Measurements from ENCODE around the gene BRI3. TPM values are rescaled to one million over a fixed set of nuclear protein-coding genes. Genes with fewer than 3 reads are reported as not detected.

BRI3 gene
- polyA plus RNA-seq, 1 donor (not counting 4 experiments of a cell fraction or from before 2014, with no cell fraction given): 121 TPM

- dilution Hi-C loops (cut with MboI; ENCODE audit: extremely low pct_ligation_motif_present, low sequenced_read_pairs): no loop called here
- Histone ChIP-seq H3K27ac (ENCODE audit: control insufficient read depth, insufficient read depth, low read length) (no peak overlapping the region), H3K36me3 (ENCODE audit: control insufficient read depth in 2 of 2, extremely low read depth in 1 of 2, insufficient read depth in 2 of 2, low read length in 2 of 2) (peaks cover 38 to 52% of the 10 kb centered on the region in 2 experiments), H3K27me3 (ENCODE audit: control insufficient read depth, extremely low read depth, insufficient read depth, low read length) (no peaks in the 10 kb centered on the region), H3K4me2 (ENCODE audit: control insufficient read depth, extremely low read depth, insufficient read depth, low read depth, low read length) (no peak overlapping the region), H3K79me2 (ENCODE audit: control insufficient read depth, insufficient read depth, low read length) (peaks cover 2% of the 10 kb centered on the region), H3K9me1 (ENCODE audit: control insufficient read depth, extremely low read depth, insufficient read depth, low read length) (no peaks in the 10 kb centered on the region), H4K20me1 (ENCODE audit: control insufficient read depth, extremely low read depth, insufficient read depth, low read length) (no peaks in the 10 kb centered on the region), H3K9ac (ENCODE audit: control insufficient read depth, extremely low read depth, insufficient read depth, low read length) (no peak overlapping the region), H2AFZ (ENCODE audit: control insufficient read depth, low read length) (no peak overlapping the region), H3K4me1 (ENCODE audit: control insufficient read depth, extremely low read depth, insufficient read depth, low read length) (no peaks in the 10 kb centered on the region), H3K4me3 (ENCODE audit: control insufficient read depth in 2 of 3, extremely low read depth in 1 of 3, insufficient read depth in 2 of 3, low read depth in 1 of 3, low read length in 3 of 3) (no peak overlapping the region), H3K9me3 (ENCODE audit: control insufficient read depth, low read depth, low read length) (no peaks in the 10 kb centered on the region)
- TF ChIP-seq CTCF (optimal IDR thresholded peaks at IDR 0.05 in 1 of 3, IDR thresholded peaks at IDR 0.05 in 1 of 3, conservative IDR thresholded peaks at IDR 0.05 in 1 of 3; ENCODE audit: extremely low read depth in 1 of 3, insufficient read depth in 2 of 3, low read length in 3 of 3) (no peak), EZH2 (IDR thresholded peaks at IDR 0.05; ENCODE audit: low read length) (no peak)
- DNase-seq (ENCODE audit: low read depth, low spot score) (no peak), FAIRE-seq (no peak)
These were observed 24.6 kb downstream of the BRI3 start for GRCh38 chr7:98305951-98306535.

GRCh38 chr7:98307971-98308466 is 26.5 kb downstream of the BRI3 start:
- H3K36me3 ChIP-seq (ENCODE audit: control insufficient read depth in 2 of 2, extremely low read depth in 1 of 2, insufficient read depth in 2 of 2, low read length in 2 of 2): peaks cover 38 to 42% of the 10 kb centered on the region in 2 experiments
- H3K9me1 ChIP-seq (ENCODE audit: control insufficient read depth, extremely low read depth, insufficient read depth, low read length): no peaks in the 10 kb centered on the region
- H3K27me3 ChIP-seq (ENCODE audit: control insufficient read depth, extremely low read depth, insufficient read depth, low read length): no peaks in the 10 kb centered on the region
- TF ChIP-seq CTCF (optimal IDR thresholded peaks at IDR 0.05 in 1 of 3, IDR thresholded peaks at IDR 0.05 in 1 of 3, conservative IDR thresholded peaks at IDR 0.05 in 1 of 3; ENCODE audit: extremely low read depth in 1 of 3, insufficient read depth in 2 of 3, low read length in 3 of 3): no peak
- no peak for TF ChIP-seq EZH2 (IDR thresholded peaks at IDR 0.05; ENCODE audit: low read length)
- H3K9me3 ChIP-seq (ENCODE audit: control insufficient read depth, low read depth, low read length): no peaks in the 10 kb centered on the region
- DNase-seq (ENCODE audit: low read depth, low spot score) (no peak), FAIRE-seq (no peak)
- H4K20me1 ChIP-seq (ENCODE audit: control insufficient read depth, extremely low read depth, insufficient read depth, low read length): no peaks in the 10 kb centered on the region
- no peak overlapping the region for H3K9ac ChIP-seq (ENCODE audit: control insufficient read depth, extremely low read depth, insufficient read depth, low read length)
- dilution Hi-C loops (cut with MboI; ENCODE audit: extremely low pct_ligation_motif_present, low sequenced_read_pairs): no loop called here
- H3K79me2 ChIP-seq (ENCODE audit: control insufficient read depth, insufficient read depth, low read length): peaks cover 2% of the 10 kb centered on the region
- H3K4me3 ChIP-seq (ENCODE audit: control insufficient read depth in 2 of 3, extremely low read depth in 1 of 3, insufficient read depth in 2 of 3, low read depth in 1 of 3, low read length in 3 of 3): no peak overlapping the region
- no peak overlapping the region for H3K4me2 ChIP-seq (ENCODE audit: control insufficient read depth, extremely low read depth, insufficient read depth, low read depth, low read length)
- H3K4me1 ChIP-seq (ENCODE audit: control insufficient read depth, extremely low read depth, insufficient read depth, low read length): no peaks in the 10 kb centered on the region
- H3K27ac ChIP-seq (ENCODE audit: control insufficient read depth, insufficient read depth, low read length): no peak overlapping the region
- H2AFZ ChIP-seq (ENCODE audit: control insufficient read depth, low read length): no peak overlapping the region
